Prostate gland (tissue), 2 donors: Measurements from ENCODE around the gene ATL3.

Source experiments
- CTCF ChIP-seq, 4 experiments: fragments of 200-600 bp in 2 of 4; fragments of 450-650 bp in 2 of 4; sonication (generic) in 2 of 4; IDR thresholded peaks; 1 replicate in 3 of 4; 2 replicates in 1 of 4; pipeline ENCODE4 v1.5.1; 2016 to 2019; ENCODE audit warnings: antibody characterized with exemption in 4 of 4, mild to moderate bottlenecking in 2 of 4, moderate library complexity in 2 of 4
- POLR2A ChIP-seq: fragments of 450-650 bp; IDR thresholded peaks from one replicate; pipeline ENCODE4 v1.6.1; 2016; ENCODE audit warnings: antibody characterized with exemption, mild to moderate bottlenecking
- POLR2AphosphoS5 ChIP-seq: sonication (generic); formaldehyde crosslinking; IDR thresholded peaks from one replicate; pipeline ENCODE4 v1.6.1; 2017; ENCODE audit warnings: antibody characterized with exemption

GRCh38 chr11:63610604-63611394 is 60.4 kb downstream of the ATL3 start:
- TF ChIP-seq CTCF (IDR thresholded peaks at IDR 0.05) (no peak), POLR2A (no peak), POLR2AphosphoS5 (no peak)
